HL-60 (cell line): ENCODE data around the gene ACTR3C.
A peak's percentile ranks its signal among the peaks of the same experiment; 100 is the strongest.

Source experiments
- DNase-seq, 2 experiments: peaks; one replicate each; pipeline ENCODE4 v3.0.0-alpha.2; 2010 to 2020; ENCODE audit warnings: low read depth in 1 of 2, low spot score in 1 of 2
- H3K27ac ChIP-seq: fragments of 250-450 bp; sonication (Bioruptor Pico); replicated peaks from 2 replicates; pipeline ENCODE4 v1.5.1; 2020; ENCODE audit warnings: mild to moderate bottlenecking, moderate library complexity
- H3K27me3 ChIP-seq: fragments of 250-450 bp; sonication (Bioruptor Pico); 2 replicates; pipeline ENCODE4 v1.5.1; 2021; ENCODE audit warnings: mild to moderate bottlenecking, moderate library complexity; ENCODE audit not compliant: insufficient read depth, poor library complexity, severe bottlenecking
- H3K4me3 ChIP-seq: replicated peaks from 2 replicates; pipeline ENCODE4 v1.5.1; 2011; ENCODE audit warnings: mild to moderate bottlenecking, control low read depth, low read length; ENCODE audit not compliant: insufficient read depth
- GABPA ChIP-seq: IDR thresholded peaks from 2 replicates; pipeline ENCODE4 v1.6.1; 2012; ENCODE audit warnings: low read depth
- POLR2AphosphoS5 ChIP-seq: IDR thresholded peaks from 2 replicates; pipeline ENCODE4 v1.6.1; 2012; ENCODE audit warnings: low read depth
- REST ChIP-seq: IDR thresholded peaks from 2 replicates; pipeline ENCODE4 v1.6.1; 2012; ENCODE audit warnings: low read depth; ENCODE audit not compliant: insufficient replicate concordance
- SPI1 ChIP-seq: IDR thresholded peaks from 2 replicates; pipeline ENCODE4 v1.6.1; 2012; ENCODE audit warnings: low read depth, mild to moderate bottlenecking, borderline replicate concordance
- long read RNA-seq: library from polyadenylated mRNA; unstranded; transcript quantifications from one replicate; pipeline ENCODE4 v2.0.0, GENCODE V29; 2020
- TF ChIP-seq, protein P1 (sequence below): IDR thresholded peaks from one replicate; pipeline ENCODE4 v1.5.1; 2011; ENCODE audit warnings: low read length, control low read depth, inconsistent platforms; ENCODE audit not compliant: insufficient read depth

The ACTR3C gene
- long read RNA-seq, result 0 reads

- no peak for TF ChIP-seq GABPA
- TF ChIP-seq SPI1, result no peak
- TF ChIP-seq, protein P1, sequence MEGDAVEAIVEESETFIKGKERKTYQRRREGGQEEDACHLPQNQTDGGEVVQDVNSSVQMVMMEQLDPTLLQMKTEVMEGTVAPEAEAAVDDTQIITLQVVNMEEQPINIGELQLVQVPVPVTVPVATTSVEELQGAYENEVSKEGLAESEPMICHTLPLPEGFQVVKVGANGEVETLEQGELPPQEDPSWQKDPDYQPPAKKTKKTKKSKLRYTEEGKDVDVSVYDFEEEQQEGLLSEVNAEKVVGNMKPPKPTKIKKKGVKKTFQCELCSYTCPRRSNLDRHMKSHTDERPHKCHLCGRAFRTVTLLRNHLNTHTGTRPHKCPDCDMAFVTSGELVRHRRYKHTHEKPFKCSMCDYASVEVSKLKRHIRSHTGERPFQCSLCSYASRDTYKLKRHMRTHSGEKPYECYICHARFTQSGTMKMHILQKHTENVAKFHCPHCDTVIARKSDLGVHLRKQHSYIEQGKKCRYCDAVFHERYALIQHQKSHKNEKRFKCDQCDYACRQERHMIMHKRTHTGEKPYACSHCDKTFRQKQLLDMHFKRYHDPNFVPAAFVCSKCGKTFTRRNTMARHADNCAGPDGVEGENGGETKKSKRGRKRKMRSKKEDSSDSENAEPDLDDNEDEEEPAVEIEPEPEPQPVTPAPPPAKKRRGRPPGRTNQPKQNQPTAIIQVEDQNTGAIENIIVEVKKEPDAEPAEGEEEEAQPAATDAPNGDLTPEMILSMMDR, result no peak
- TF ChIP-seq POLR2AphosphoS5, result no peak
- Histone ChIP-seq H3K27ac (no peak within 1 kb of the TSS), H3K27me3 (no peaks in the 10 kb centered on the region), H3K4me3 (no peak within 1 kb of the TSS)
- no peak for DNase-seq
Measured at GRCh38 chr7:150322833-150323681, at the start of gene ACTR3C, which contains the start of gene LRRC61. ACTR3C (minus strand) TSS chr7:150323545; CDS start chr7:150295296, 28,249 bp downstream. LRRC61 (plus strand) TSS chr7:150323355; CDS start chr7:150336862, 13,507 bp downstream.

- no peaks in the 10 kb centered on the region for H3K27me3 ChIP-seq
- peak overlapping the region; percentile 30; the same call in 1 of the 2 replicates for H3K27ac ChIP-seq
- no peak for DNase-seq
- TF ChIP-seq POLR2AphosphoS5 (peak; percentile 94), REST (no peak)
- H3K4me3 ChIP-seq, result no peak overlapping the region
Measured at GRCh38 chr7:150372271-150373048, 49.1 kb upstream of the ACTR3C start.

DNA sequence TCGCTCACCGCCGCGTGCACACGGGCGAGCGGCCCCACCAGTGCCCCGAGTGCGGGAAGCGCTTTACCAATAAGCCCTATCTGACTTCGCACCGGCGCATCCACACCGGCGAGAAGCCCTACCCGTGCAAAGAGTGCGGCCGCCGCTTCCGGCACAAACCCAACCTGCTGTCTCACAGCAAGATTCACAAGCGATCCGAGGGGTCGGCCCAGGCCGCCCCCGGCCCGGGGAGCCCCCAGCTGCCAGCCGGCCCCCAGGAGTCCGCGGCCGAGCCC lies 48.6 kb upstream of the ACTR3C start:
- DNase-seq, result no peak
- TF ChIP-seq SPI1 (no peak), POLR2AphosphoS5 (no peak), GABPA (no peak), REST (no peak)
- TF ChIP-seq, protein P1, result no peak
- no peak overlapping the region for H3K4me3 ChIP-seq
- no peaks in the 10 kb centered on the region for H3K27me3 ChIP-seq
- H3K27ac ChIP-seq, result no peak overlapping the region

- DNase-seq, result no peak
- Histone ChIP-seq H3K27me3 (no peaks in the 10 kb centered on the region), H3K27ac (peak overlapping the region; percentile 100), H3K4me3 (no peak overlapping the region)
- TF ChIP-seq SPI1 (no peak), REST (no peak), POLR2AphosphoS5 (no peak; the same call in 1 of the 2 replicates), GABPA (no peak)
- TF ChIP-seq, protein P1, result no peak
Measured at GRCh38 chr7:150371131-150371995, 48.0 kb upstream of the ACTR3C start.
